Bronchus fibroblast of lung (primary cell): ENCODE measurements around the gene FOXL2NB. TPM values are rescaled to one million over a fixed set of nuclear protein-coding genes. Genes with fewer than 3 reads are reported as not detected.

Experiments used
- total RNA-seq: library from RNA; depleted of rRNA; stranded (reverse); fragments of >200 nt; gene quantifications from 2 replicates; pipeline ENCODE4 v1.2.3, GENCODE V29; 2015

FOXL2NB gene
- total RNA-seq: not detected in 2 replicates

DNA sequence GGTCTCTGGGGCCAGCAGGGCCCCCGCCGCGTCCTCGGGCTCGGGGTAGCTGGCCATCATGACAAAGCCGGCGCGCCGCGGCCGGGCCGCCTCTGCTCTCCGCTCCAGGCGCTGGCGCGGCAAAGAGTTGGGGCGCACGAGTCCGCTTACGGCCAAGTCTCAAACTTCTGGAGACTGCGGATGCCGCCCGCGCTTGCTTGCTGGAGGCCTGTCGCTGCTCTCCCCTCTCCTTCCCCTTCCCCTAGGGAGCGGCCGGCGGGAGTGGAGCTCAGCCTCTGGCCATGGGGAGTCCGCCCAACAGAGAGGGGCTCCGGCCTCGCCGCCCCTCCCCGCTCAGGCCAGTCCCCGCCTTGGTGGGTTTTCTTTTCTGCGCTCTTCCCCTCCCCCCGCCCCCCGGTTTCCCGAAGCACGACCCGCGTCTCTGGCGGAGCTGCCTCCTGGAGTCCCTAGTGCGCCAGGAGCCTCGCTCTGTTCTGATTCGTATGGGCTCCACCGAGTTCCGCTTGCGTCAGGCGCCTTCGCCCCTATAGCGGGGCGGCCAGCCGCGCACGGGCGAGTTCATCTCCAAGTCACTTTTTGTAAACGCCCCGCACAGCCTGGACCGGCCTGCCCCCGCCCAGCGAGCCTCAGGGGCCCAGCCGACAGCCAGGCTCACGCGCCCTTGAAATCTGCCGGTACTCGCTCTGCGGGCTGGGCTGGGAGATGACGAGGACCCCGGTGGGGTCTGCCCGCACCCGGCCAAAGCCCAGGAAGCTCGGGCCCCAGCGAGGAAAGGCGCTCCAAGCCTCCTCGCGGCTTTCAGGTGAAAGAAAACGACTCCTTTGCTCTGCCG is at the start of gene FOXL2NB, which contains the start of gene FOXL2:
Gene FOXL2NB, plus strand, starts transcription at position 555 of the 832 bp plus-strand sequence. Its CDS starts 148 bp downstream, at position 703.
Gene FOXL2, minus strand, starts transcription at position 475 of the 832 bp plus-strand sequence. Its CDS starts 415 bp downstream, at position 60.

Other genes with a start within 250 kb of the FOXL2NB start
- 4.3 and 5.0 TPM in 2 replicates for gene PIK3CB, start 112.3 kb upstream of the FOXL2NB start, total RNA-seq
- gene FOXL2, start 80 bp upstream of the FOXL2NB start, total RNA-seq: under 0.01 and 0.17 TPM in 2 replicates
- not detected in 2 replicates for gene PRR23A, start 59.1 kb downstream of the FOXL2NB start, total RNA-seq
- not detected in 2 replicates for gene PRR23B, start 73.7 kb downstream of the FOXL2NB start, total RNA-seq
- not detected in 2 replicates for gene PRR23C, start 97.7 kb downstream of the FOXL2NB start, total RNA-seq